ENCODE data around the gene RPIA. TPM values are rescaled to one million over a fixed set of nuclear protein-coding genes. Genes with fewer than 3 reads are reported as not detected.

The RPIA gene
- total RNA-seq, 1 donor from 2014 or later, result 22.4 TPM

GRCh38 chr2:88746929-88747490 lies 55.5 kb downstream of the RPIA start:
- H3K4me1 Mint-ChIP-seq (ENCODE audit: unreplicated experiment), result peaks cover 15% of the 10 kb centered on the region
- peak overlapping the region; percentile 67 for H3K27ac Mint-ChIP-seq (ENCODE audit: unreplicated experiment)
- peaks cover 2% of the 10 kb centered on the region for H3K27me3 Mint-ChIP-seq (ENCODE audit: unreplicated experiment)
- H3K36me3 Mint-ChIP-seq (ENCODE audit: low read depth, unreplicated experiment), result peaks cover 63% of the 10 kb centered on the region
- peak overlapping the region; percentile 52 for H3K4me3 Mint-ChIP-seq (ENCODE audit: unreplicated experiment)
- TF ChIP-seq, protein P1, sequence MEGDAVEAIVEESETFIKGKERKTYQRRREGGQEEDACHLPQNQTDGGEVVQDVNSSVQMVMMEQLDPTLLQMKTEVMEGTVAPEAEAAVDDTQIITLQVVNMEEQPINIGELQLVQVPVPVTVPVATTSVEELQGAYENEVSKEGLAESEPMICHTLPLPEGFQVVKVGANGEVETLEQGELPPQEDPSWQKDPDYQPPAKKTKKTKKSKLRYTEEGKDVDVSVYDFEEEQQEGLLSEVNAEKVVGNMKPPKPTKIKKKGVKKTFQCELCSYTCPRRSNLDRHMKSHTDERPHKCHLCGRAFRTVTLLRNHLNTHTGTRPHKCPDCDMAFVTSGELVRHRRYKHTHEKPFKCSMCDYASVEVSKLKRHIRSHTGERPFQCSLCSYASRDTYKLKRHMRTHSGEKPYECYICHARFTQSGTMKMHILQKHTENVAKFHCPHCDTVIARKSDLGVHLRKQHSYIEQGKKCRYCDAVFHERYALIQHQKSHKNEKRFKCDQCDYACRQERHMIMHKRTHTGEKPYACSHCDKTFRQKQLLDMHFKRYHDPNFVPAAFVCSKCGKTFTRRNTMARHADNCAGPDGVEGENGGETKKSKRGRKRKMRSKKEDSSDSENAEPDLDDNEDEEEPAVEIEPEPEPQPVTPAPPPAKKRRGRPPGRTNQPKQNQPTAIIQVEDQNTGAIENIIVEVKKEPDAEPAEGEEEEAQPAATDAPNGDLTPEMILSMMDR (IDR thresholded peaks at IDR 0.05; ENCODE audit: unreplicated experiment), result no peak
- H3K9me3 Mint-ChIP-seq (ENCODE audit: unreplicated experiment), result no peaks in the 10 kb centered on the region
- DNase-seq (ENCODE audit: low spot score), result no peak

DNA sequence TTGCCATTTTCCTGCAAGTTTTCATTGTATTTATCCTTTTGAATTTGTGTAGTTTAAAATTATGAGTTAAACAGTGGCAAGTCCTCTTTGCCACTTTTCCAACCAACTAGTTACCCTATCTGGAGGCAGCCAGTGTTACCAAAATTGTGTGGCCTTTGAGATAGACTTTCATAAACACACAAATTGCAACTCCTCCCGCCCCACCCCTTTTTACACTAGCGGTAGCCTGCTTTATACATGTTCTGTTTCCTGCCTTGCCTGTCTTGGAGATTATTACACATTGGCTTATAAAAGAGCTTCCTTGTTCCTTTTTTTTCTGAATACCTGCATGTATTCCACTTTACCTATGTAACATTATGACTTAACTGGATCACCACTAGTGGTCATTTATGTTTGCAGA lies 56.5 kb downstream of the RPIA start:
- Mint-ChIP-seq H3K27ac (ENCODE audit: unreplicated experiment) (peak overlapping the region; percentile 49), H3K4me1 (ENCODE audit: unreplicated experiment) (peaks cover 21% of the 10 kb centered on the region), H3K36me3 (ENCODE audit: low read depth, unreplicated experiment) (peaks cover 65% of the 10 kb centered on the region), H3K9me3 (ENCODE audit: unreplicated experiment) (no peaks in the 10 kb centered on the region), H3K27me3 (ENCODE audit: unreplicated experiment) (peaks cover 4% of the 10 kb centered on the region), H3K4me3 (ENCODE audit: unreplicated experiment) (peak overlapping the region; percentile 66)
- no peak for DNase-seq (ENCODE audit: low spot score)
- TF ChIP-seq, protein P1 (IDR thresholded peaks at IDR 0.05; ENCODE audit: unreplicated experiment), result no peak

DNA sequence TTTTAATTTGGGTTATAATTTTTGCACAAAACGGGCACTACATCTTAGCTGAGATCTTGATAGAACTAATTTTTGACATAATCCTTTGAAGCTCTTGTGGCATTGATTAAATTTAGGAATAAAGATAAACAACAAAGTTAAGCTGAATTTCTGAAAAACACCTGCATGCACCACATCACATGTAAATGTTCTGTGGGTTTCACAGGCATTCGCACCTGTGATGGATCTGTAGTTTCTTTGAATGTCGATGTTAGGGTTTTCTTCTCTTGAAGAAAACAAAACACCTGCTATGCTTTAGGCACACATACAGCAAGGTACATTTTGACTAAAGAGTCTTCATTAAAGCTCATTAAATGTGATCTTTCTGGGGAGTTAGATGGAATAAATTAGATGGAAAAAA lies 60.3 kb downstream of the RPIA start:
- no peak overlapping the region for H3K4me3 Mint-ChIP-seq (ENCODE audit: unreplicated experiment)
- peaks cover 5% of the 10 kb centered on the region for H3K27me3 Mint-ChIP-seq (ENCODE audit: unreplicated experiment)
- H3K9me3 Mint-ChIP-seq (ENCODE audit: unreplicated experiment), result no peaks in the 10 kb centered on the region
- TF ChIP-seq, protein P1 (IDR thresholded peaks at IDR 0.05; ENCODE audit: unreplicated experiment), result no peak
- no peak for DNase-seq (ENCODE audit: low spot score)
- peaks cover 50% of the 10 kb centered on the region for H3K4me1 Mint-ChIP-seq (ENCODE audit: unreplicated experiment)
- H3K36me3 Mint-ChIP-seq (ENCODE audit: low read depth, unreplicated experiment), result peaks cover 47% of the 10 kb centered on the region
- H3K27ac Mint-ChIP-seq (ENCODE audit: unreplicated experiment), result peak overlapping the region; percentile 100

- H3K9me3 Mint-ChIP-seq (ENCODE audit: unreplicated experiment), result peaks cover 6% of the 10 kb centered on the region
- H3K36me3 Mint-ChIP-seq (ENCODE audit: low read depth, unreplicated experiment), result peaks cover 48% of the 10 kb centered on the region
- TF ChIP-seq, protein P1 (IDR thresholded peaks at IDR 0.05; ENCODE audit: unreplicated experiment), result no peak
- H3K27me3 Mint-ChIP-seq (ENCODE audit: unreplicated experiment), result peaks cover 8% of the 10 kb centered on the region
- peak overlapping the region; percentile 61 for H3K4me3 Mint-ChIP-seq (ENCODE audit: unreplicated experiment)
- peak overlapping the region; percentile 100 for H3K27ac Mint-ChIP-seq (ENCODE audit: unreplicated experiment)
- no peak for DNase-seq (ENCODE audit: low spot score)
- H3K4me1 Mint-ChIP-seq (ENCODE audit: unreplicated experiment), result peaks cover 38% of the 10 kb centered on the region
Observed at GRCh38 chr2:88753833-88754584, 62.5 kb downstream of the RPIA start.
